B cell (primary cell): ENCODE results near the gene SH3RF3. TPM values are rescaled to one million over a fixed set of nuclear protein-coding genes. Genes with fewer than 3 reads are reported as not detected.

Experiments used
- ATAC-seq: fragments of 200-7000 bp; cut with Tn5 transposase; one replicate; pipeline ENCODE4 v1.10.0; 2021; ENCODE audit warnings: low read depth, mild to moderate bottlenecking, moderate number of reproducible peaks, moderate library complexity
- CTCF ChIA-PET: fragments of 350-600 bp; sonication (Branson Sonifier 250); formaldehyde crosslinking; loops from one replicate; lab custom pipeline; 2021; ENCODE audit warnings: antibody characterized with exemption, inconsistent platforms; lab: Charles Lee
- POLR2A ChIA-PET: fragments of 350-600 bp; sonication (Branson Sonifier 250); formaldehyde crosslinking; loops from one replicate; lab custom pipeline; 2021; ENCODE audit warnings: antibody characterized with exemption; lab: Charles Lee
- DNase-seq: peaks from one replicate; pipeline ENCODE4 v3.0.0; 2013
- H2AFZ ChIP-seq: 2 replicates; pipeline ENCODE4 v1.6.1; 2012; ENCODE audit warnings: mild to moderate bottlenecking, low read depth, low read length; ENCODE audit not compliant: insufficient read depth, poor library complexity, severe bottlenecking
- H3K27ac ChIP-seq, 2 donors: 1 replicate in 1 of 2; 2 replicates in 1 of 2; pipeline ENCODE4 v1.5.1; 2012 to 2013; ENCODE audit warnings: low read length in 2 of 2, mild to moderate bottlenecking in 2 of 2, moderate library complexity in 1 of 2
- H3K27me3 ChIP-seq, 4 experiments: fragments of 200-600 bp in 1 of 4; sonication (generic) in 1 of 4; replicated peaks in 1 of 4; 1 replicate in 2 of 4; 2 replicates in 2 of 4; pipeline versions ENCODE4 v1.6.1 to v1.7.0; 2013 to 2016; ENCODE audit warnings: low read length in 3 of 4, mild to moderate bottlenecking in 2 of 4, mixed read lengths in 1 of 4, moderate library complexity in 1 of 4; ENCODE audit not compliant: insufficient read depth in 4 of 4, control insufficient read depth in 3 of 4; ENCODE audit errors: control extremely low read depth in 1 of 4
- H3K36me3 ChIP-seq, 2 experiments: replicated peaks in 1 of 2; 1 replicate in 1 of 2; 2 replicates in 1 of 2; pipeline versions ENCODE4 v1.6.1 to v1.7.1; 2013; ENCODE audit warnings: low read length in 1 of 2; ENCODE audit not compliant: insufficient read depth in 2 of 2, control insufficient read depth in 1 of 2; ENCODE audit errors: control extremely low read depth in 1 of 2, extremely low read depth in 1 of 2
- H3K4me1 ChIP-seq, 2 donors: fragments of 200-600 bp in 1 of 2; sonication (generic) in 1 of 2; 1 replicate in 1 of 2; 2 replicates in 1 of 2; pipeline versions ENCODE4 v1.5.1 to v1.6.1; 2013 to 2017; ENCODE audit warnings: low read length in 2 of 2; ENCODE audit not compliant: control insufficient read depth in 2 of 2, insufficient read depth in 2 of 2
- H3K4me2 ChIP-seq: replicated peaks from 2 replicates; pipeline ENCODE3; 2012; ENCODE audit warnings: mild to moderate bottlenecking, low read depth, low read length; ENCODE audit not compliant: poor library complexity, severe bottlenecking
- H3K4me3 ChIP-seq, 5 experiments: fragments of 200-600 bp in 1 of 5; sonication (generic) in 1 of 5; 1 replicate in 3 of 5; 2 replicates in 2 of 5; pipeline versions ENCODE4 v1.5.1 to v1.7.0; 2011 to 2016; ENCODE audit warnings: low read length in 4 of 5, mild to moderate bottlenecking in 4 of 5, low read depth in 2 of 5, control low read depth in 1 of 5, moderate library complexity in 1 of 5; ENCODE audit not compliant: insufficient read depth in 1 of 5; ENCODE audit errors: control extremely low read depth in 1 of 5, extremely low read depth in 1 of 5
- H3K79me2 ChIP-seq: fragments of 200-600 bp; sonication (generic); one replicate; pipeline ENCODE4 v1.6.0; 2016; ENCODE audit warnings: low read length; ENCODE audit not compliant: control insufficient read depth, insufficient read depth
- H3K9ac ChIP-seq: fragments of 200-600 bp; sonication (generic); 2 replicates; pipeline ENCODE4 v1.6.1; 2017; ENCODE audit warnings: mild to moderate bottlenecking, low read length, moderate library complexity
- H3K9me3 ChIP-seq, 3 donors: one replicate each; pipeline versions ENCODE4 v1.6.1 to v1.7.1; 2013; ENCODE audit warnings: low read length in 2 of 3; ENCODE audit not compliant: control insufficient read depth in 2 of 3, insufficient read depth in 1 of 3; ENCODE audit errors: control extremely low read depth in 1 of 3
- H4K20me1 ChIP-seq: 2 replicates; pipeline ENCODE4 v1.6.0; 2012; ENCODE audit warnings: mild to moderate bottlenecking, low read length; ENCODE audit not compliant: insufficient read depth, control insufficient read depth, poor library complexity, severe bottlenecking
- H3K27ac Mint-ChIP-seq: one replicate; pipeline ENCODE4 v1.8.0; 2021; ENCODE audit warnings: mixed read lengths
- H3K27me3 Mint-ChIP-seq: one replicate; pipeline ENCODE4 v1.8.0; 2021; ENCODE audit warnings: mixed read lengths
- H3K4me1 Mint-ChIP-seq: one replicate; pipeline ENCODE4 v1.8.0; 2021; ENCODE audit warnings: mixed read lengths
- H3K4me3 Mint-ChIP-seq: one replicate; pipeline ENCODE4 v1.8.0; 2021; ENCODE audit warnings: mixed read lengths
- H3K9me3 Mint-ChIP-seq: one replicate; pipeline ENCODE4 v1.8.0; 2022; ENCODE audit warnings: mixed read lengths; ENCODE audit not compliant: insufficient read depth
- EZH2 ChIP-seq: IDR thresholded peaks from 2 replicates; pipeline ENCODE4 v1.6.1; 2012; ENCODE audit warnings: borderline replicate concordance, low read depth, mild to moderate bottlenecking, moderate library complexity, low read length; ENCODE audit not compliant: insufficient read depth, poor library complexity, severe bottlenecking
- WGBS: methylation state at CpG from one replicate; pipeline ENCODE4 v1.1.5; 2013; ENCODE audit warnings: missing lambda C conversion rate; ENCODE audit not compliant: insufficient coverage; 5-methylcytosine and 5-hydroxymethylcytosine counted together
- intact Hi-C: fragments of 100-400 bp; cut with micrococcal nuclease; formaldehyde crosslinking; loops from one replicate; pipeline ENCODE4 v1.10.0; 2022
- polyA plus RNA-seq: library from polyadenylated mRNA; depleted of rRNA; stranded (reverse); fragments of >200 nt; gene quantifications from 2 replicates; pipeline ENCODE4 v1.2.3, GENCODE V29; 2012
- total RNA-seq, 2 donors: library from RNA; stranded (reverse); fragments of 120-200 nt in 1 of 2; gene quantifications; 1 replicate in 1 of 2; 2 replicates in 1 of 2; pipeline versions ENCODE4 v1.2.3 to v1.2.4, GENCODE V29; 2013 to 2022
- TF ChIP-seq, protein P1 (sequence below): fragments of 200-600 bp; IDR thresholded peaks from one replicate; pipeline ENCODE4 v1.8.0; 2022; ENCODE audit warnings: antibody characterized with exemption, mild to moderate bottlenecking

The SH3RF3 gene
- total and polyA plus RNA-seq, 2 donors (not counting 1 experiment from before 2014, with no cell fraction given) = 0.07 to 1.2 TPM

DNA sequence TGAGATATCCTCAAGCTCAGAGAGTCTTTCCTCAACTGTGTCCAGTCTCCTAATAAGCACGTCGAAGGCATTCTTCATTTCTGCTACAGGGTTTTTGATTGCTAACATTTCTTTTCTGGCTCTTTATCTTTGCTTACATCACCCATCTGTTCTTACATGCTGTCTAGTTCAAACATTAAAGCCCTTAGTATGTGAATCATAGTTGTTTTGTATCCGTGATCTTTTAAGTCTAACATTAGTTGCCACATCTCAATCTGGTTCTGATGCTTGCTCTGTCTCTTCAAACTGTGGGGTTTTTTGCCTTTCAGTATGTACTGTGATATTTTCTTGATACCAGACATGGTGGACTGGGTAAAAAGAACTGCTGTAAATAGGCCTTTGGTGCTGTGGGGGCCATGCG lies 235.2 kb downstream of the SH3RF3 start:
- no peak for ATAC-seq
- intact Hi-C loops = no loop called here

GRCh38 chr2:109365131-109365530 lies 236.1 kb downstream of the SH3RF3 start:
- WGBS = 80% methylated on average over 2 of the region's 3 CpGs
- H3K4me2 ChIP-seq = no peak overlapping the region
- H3K79me2 ChIP-seq = no peaks in the 10 kb centered on the region
- intact Hi-C loops = no loop called here
- H3K36me3 ChIP-seq = no peaks in the 10 kb centered on the region
- no peak for DNase-seq
- no peak overlapping the region for H3K4me3 Mint-ChIP-seq
- no peak overlapping the region for H3K4me3 ChIP-seq
- H3K4me1 ChIP-seq = no peaks in the 10 kb centered on the region
- no peak overlapping the region for H2AFZ ChIP-seq
- no peaks in the 10 kb centered on the region for H3K4me1 Mint-ChIP-seq
- TF ChIP-seq, protein P1, sequence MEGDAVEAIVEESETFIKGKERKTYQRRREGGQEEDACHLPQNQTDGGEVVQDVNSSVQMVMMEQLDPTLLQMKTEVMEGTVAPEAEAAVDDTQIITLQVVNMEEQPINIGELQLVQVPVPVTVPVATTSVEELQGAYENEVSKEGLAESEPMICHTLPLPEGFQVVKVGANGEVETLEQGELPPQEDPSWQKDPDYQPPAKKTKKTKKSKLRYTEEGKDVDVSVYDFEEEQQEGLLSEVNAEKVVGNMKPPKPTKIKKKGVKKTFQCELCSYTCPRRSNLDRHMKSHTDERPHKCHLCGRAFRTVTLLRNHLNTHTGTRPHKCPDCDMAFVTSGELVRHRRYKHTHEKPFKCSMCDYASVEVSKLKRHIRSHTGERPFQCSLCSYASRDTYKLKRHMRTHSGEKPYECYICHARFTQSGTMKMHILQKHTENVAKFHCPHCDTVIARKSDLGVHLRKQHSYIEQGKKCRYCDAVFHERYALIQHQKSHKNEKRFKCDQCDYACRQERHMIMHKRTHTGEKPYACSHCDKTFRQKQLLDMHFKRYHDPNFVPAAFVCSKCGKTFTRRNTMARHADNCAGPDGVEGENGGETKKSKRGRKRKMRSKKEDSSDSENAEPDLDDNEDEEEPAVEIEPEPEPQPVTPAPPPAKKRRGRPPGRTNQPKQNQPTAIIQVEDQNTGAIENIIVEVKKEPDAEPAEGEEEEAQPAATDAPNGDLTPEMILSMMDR = no peak
- TF ChIP-seq EZH2 = no peak
- no peaks in the 10 kb centered on the region for H3K9me3 Mint-ChIP-seq
- no peak for ATAC-seq
- no peaks in the 10 kb centered on the region for H4K20me1 ChIP-seq
- no peaks in the 10 kb centered on the region for H3K27me3 ChIP-seq
- no peaks in the 10 kb centered on the region for H3K9me3 ChIP-seq
- H3K27ac Mint-ChIP-seq = no peak overlapping the region
- ChIA-PET CTCF (no interaction called here), POLR2A (no interaction called here)
- H3K27me3 Mint-ChIP-seq = peaks cover 3% of the 10 kb centered on the region
- H3K9ac ChIP-seq = no peak overlapping the region
- no peak overlapping the region for H3K27ac ChIP-seq

More for the DNA sequence above, 235.2 kb downstream of the SH3RF3 start:
- no peaks in the 10 kb centered on the region for H3K27me3 ChIP-seq
- H3K9me3 Mint-ChIP-seq = no peaks in the 10 kb centered on the region
- no peak overlapping the region for H3K27ac ChIP-seq
- H3K4me3 ChIP-seq = no peak overlapping the region
- CTCF ChIA-PET = no interaction called here
- WGBS = no CpG with 5 or more reads among the region's 4 CpGs
- H3K79me2 ChIP-seq = no peaks in the 10 kb centered on the region
- H3K4me1 Mint-ChIP-seq = no peaks in the 10 kb centered on the region
- no peaks in the 10 kb centered on the region for H3K4me1 ChIP-seq
- H4K20me1 ChIP-seq = no peaks in the 10 kb centered on the region
- H3K9ac ChIP-seq = no peak overlapping the region
- TF ChIP-seq, protein P1 = no peak
- no peak for TF ChIP-seq EZH2
- H2AFZ ChIP-seq = no peak overlapping the region
- POLR2A ChIA-PET = no interaction called here
- DNase-seq = no peak
- no peaks in the 10 kb centered on the region for H3K36me3 ChIP-seq
- no peak overlapping the region for H3K4me3 Mint-ChIP-seq
- H3K27me3 Mint-ChIP-seq = peaks cover 3% of the 10 kb centered on the region
- no peak overlapping the region for H3K4me2 ChIP-seq
- peaks cover 0 to 1% (median 0%) of the 10 kb centered on the region in 3 donors for H3K9me3 ChIP-seq
- H3K27ac Mint-ChIP-seq = no peak overlapping the region
